D721Med (cell line): Measurements from ENCODE around the gene TNPO3.
"Not testable (repeated sequence)": the region's sequence is repeated elsewhere in the genome, so short reads cannot be mapped to it uniquely, and the experiment has no call there.

ENCODE experiments used
- DNase-seq: peaks from one replicate; pipeline ENCODE4 v3.0.0; 2011; ENCODE audit warnings: low spot score; ENCODE audit not compliant: insufficient read length
- FAIRE-seq: peaks from 2 replicates; lab custom pipeline; 2011; peaks lifted over from hg19 to GRCh38; lab: Jason Lieb, UNC
- CTCF ChIP-seq: IDR thresholded peaks from 2 replicates; pipeline ENCODE4 v1.5.1; 2012; ENCODE audit warnings: mild to moderate bottlenecking, control low read depth; ENCODE audit not compliant: insufficient read depth; ENCODE audit errors: missing control alignments

TNPO3 gene

GRCh38 chr7:128915841-128916642 is 138.9 kb downstream of the TNPO3 start:
- FAIRE-seq (no peak), DNase-seq (no peak)
- no peak for TF ChIP-seq CTCF

- FAIRE-seq (no peak), DNase-seq (no peak)
- TF ChIP-seq CTCF = no peak
Observed at GRCh38 chr7:128915271-128915819, 139.6 kb downstream of the TNPO3 start.

DNA sequence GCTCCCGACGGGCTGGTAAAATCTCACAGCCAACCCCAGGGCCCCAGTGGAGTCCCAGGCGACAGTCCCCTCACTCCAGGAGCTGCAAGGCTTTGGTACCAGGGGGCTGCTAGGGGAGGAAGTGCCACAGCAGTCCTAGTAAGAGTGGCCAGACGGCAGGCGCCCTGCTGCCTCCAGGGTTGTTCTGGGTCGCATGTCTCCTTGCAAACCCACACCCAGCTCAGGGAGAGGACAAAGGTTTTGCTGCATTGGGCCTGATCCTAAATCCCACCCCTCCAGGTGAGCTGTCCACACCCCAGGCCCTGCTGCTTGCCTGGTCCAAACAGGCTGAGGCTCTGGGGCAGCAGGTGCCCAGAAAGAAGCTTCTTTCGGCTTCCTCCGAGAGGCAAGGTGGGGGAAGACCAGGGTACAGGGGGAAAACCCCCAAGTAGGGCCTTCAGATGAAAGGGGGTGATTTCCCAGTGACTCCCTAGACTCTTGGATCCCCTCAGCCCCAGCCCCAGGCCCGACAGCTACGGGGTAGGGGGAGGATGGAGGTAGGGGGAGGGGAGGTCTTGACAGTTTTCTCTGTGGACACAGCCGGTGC is 140.3 kb downstream of the TNPO3 start:
- no peak for TF ChIP-seq CTCF
- FAIRE-seq = no peak
- DNase-seq = no peak

DNA sequence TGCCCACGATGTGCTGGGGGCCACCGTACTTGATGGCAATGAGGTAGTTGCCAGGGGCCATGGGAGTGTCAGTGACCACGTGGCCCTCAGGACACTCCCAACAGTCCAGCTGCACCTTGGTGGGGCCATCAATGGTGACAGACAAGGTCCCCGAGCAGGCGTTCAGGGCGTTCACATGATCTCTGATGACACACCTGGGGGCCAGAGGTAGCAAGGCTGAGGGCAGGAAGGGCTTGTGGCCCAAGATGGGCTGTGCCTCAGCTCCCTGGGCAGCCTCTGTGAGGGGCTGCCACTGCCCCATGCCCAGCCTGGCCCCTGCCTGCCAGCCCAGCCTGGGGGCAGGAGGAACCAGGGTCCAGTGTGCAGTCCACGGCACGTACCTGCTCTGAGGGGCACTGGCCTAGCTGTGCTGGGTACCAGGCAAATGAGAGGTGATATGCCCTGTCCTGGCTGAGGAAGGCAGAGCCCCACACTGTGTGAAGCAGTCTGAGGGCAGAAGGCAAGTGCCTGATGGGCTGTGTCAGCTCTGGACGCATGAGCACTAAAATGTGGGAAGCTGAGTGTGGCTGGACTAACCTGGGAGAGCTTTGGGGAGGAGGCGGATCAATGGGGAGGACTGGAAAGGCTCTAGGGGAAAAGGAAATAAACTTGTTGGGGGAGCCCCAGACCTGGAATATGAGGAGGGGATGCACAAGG is 140.9 kb downstream of the TNPO3 start:
- FAIRE-seq (no peak), DNase-seq (no peak)
- TF ChIP-seq CTCF = no peak

GRCh38 chr7:128912709-128913495 is 142.0 kb downstream of the TNPO3 start:
- not testable (repeated sequence) for FAIRE-seq, DNase-seq

GRCh38 chr7:128912281-128912680 is 142.6 kb downstream of the TNPO3 start:
- DNase-seq (no peak), FAIRE-seq (no peak)
- TF ChIP-seq CTCF = no peak
